Spleen (tissue), 11 donors: Measurements from ENCODE around the gene PHLDB1. TPM values are rescaled to one million over a fixed set of nuclear protein-coding genes. Genes with fewer than 3 reads are reported as not detected.

Source experiments
- DNase-seq: peaks from one replicate; pipeline ENCODE4 v3.0.0-alpha.2; 2020
- H3K27ac ChIP-seq, 8 donors: fragments of 200-600 bp; sonication (generic) in 7 of 8; 1 replicate in 4 of 8; 2 replicates in 4 of 8; pipeline versions ENCODE4 v1.5.0 to v1.8.0; 2016 to 2021; ENCODE audit warnings: inconsistent platforms in 4 of 8, mild to moderate bottlenecking in 4 of 8, moderate library complexity in 1 of 8
- H3K27me3 ChIP-seq, 7 donors: fragments of 200-600 bp; sonication (generic) in 6 of 7; replicated peaks in 1 of 7; 1 replicate in 4 of 7; 2 replicates in 3 of 7; pipeline versions ENCODE4 v1.5.0 to v1.8.0; 2016 to 2021; ENCODE audit warnings: inconsistent platforms in 3 of 7, mild to moderate bottlenecking in 1 of 7
- H3K36me3 ChIP-seq, 6 donors: fragments of 200-600 bp; sonication (generic) in 5 of 6; 1 replicate in 4 of 6; 2 replicates in 2 of 6; pipeline versions ENCODE4 v1.5.0 to v1.8.0; 2016 to 2021; ENCODE audit warnings: inconsistent platforms in 2 of 6
- H3K4me1 ChIP-seq, 6 donors: fragments of 200-600 bp; sonication (generic) in 5 of 6; 1 replicate in 3 of 6; 2 replicates in 3 of 6; pipeline versions ENCODE4 v1.5.0 to v1.8.0; 2016 to 2021; ENCODE audit warnings: inconsistent platforms in 3 of 6
- H3K4me3 ChIP-seq, 8 donors: fragments of 200-600 bp; sonication (generic) in 7 of 8; 1 replicate in 4 of 8; 2 replicates in 4 of 8; pipeline versions ENCODE4 v1.5.0 to v1.8.0; 2016 to 2021; ENCODE audit warnings: inconsistent platforms in 4 of 8, mild to moderate bottlenecking in 4 of 8, moderate library complexity in 2 of 8
- H3K9me3 ChIP-seq, 8 donors: fragments of 200-600 bp; sonication (generic) in 7 of 8; 1 replicate in 4 of 8; 2 replicates in 4 of 8; pipeline versions ENCODE4 v1.5.0 to v1.8.0; 2016 to 2021; ENCODE audit warnings: inconsistent platforms in 4 of 8
- CTCF ChIP-seq, 11 experiments: fragments of 200-600 bp in 7 of 11; fragments of 450-650 bp in 4 of 11; sonication (generic) in 4 of 11; IDR thresholded peaks in 8 of 11; conservative IDR thresholded peaks in 3 of 11; 1 replicate in 7 of 11; 2 replicates in 4 of 11; pipeline versions ENCODE4 v1.4.0 to v1.8.0; 2016 to 2021; ENCODE audit warnings: antibody characterized with exemption in 11 of 11, inconsistent platforms in 4 of 11, mild to moderate bottlenecking in 1 of 11
- POLR2A ChIP-seq, 3 donors: fragments of 450-650 bp; IDR thresholded peaks; one replicate each; pipeline ENCODE4 v1.5.1; 2017; ENCODE audit warnings: antibody characterized with exemption in 3 of 3, mild to moderate bottlenecking in 1 of 3
- POLR2AphosphoS5 ChIP-seq, 3 donors: sonication (generic); formaldehyde crosslinking; IDR thresholded peaks; one replicate each; pipeline ENCODE4 v1.5.1; 2017; ENCODE audit warnings: antibody characterized with exemption in 3 of 3
- WGBS, 5 donors: extraction: QIAGEN DNeasy Blood & Tissue Kit in 3 of 5; methylation state at CpG; one replicate each; pipeline versions ENCODE4 v1.1.5 to v1.1.7; 2013 to 2018; 5-methylcytosine and 5-hydroxymethylcytosine counted together
- intact Hi-C: fragments of 100-400 bp; cut with DNase I; formaldehyde crosslinking; loops from one replicate; pipeline ENCODE4 v1.15.0; 2023; ENCODE audit warnings: low total_unique reads
- polyA plus RNA-seq, 3 donors: library from polyadenylated mRNA; stranded (reverse); fragments of 200-250 nt; gene quantifications; one replicate each; pipeline ENCODE4 v1.2.1, GENCODE V29; 2013
- total RNA-seq, 7 donors: library from RNA; depleted of rRNA in 3 of 7; stranded (reverse); fragments of >200 nt in 3 of 7; fragmentation: NEBNext Ultra II Directional in 4 of 7; extraction: Animal tissue kit (Norgen Biotek cat#: 25700) in 4 of 7; gene quantifications; one replicate each; pipeline versions ENCODE4 v1.1.0 to v1.2.1, GENCODE V29; 2016 to 2021
- donor health status: healthy with polysubstance abuse.
- donor health status: DM: no; HTN: no; CAD: no; lungs with moderate emphysema.
- donor health status: DM: no; HTN: no; CAD: no.
- donor health status: Bipolar disorder and iron deficiency.
- donor health status: healthy.
- donor health status: DM: no; HTN: no; CAD: no.
- donor health status: DM: yes; HTN: yes; CAD: no.

Gene PHLDB1
- total and polyA plus RNA-seq, 10 donors: 13.0 to 162 (median 69.9) TPM

GRCh38 chr11:118631142-118631909, 23.9 kb downstream of the PHLDB1 start:
- no peak for DNase-seq
- peaks cover 0 to 11% (median 0%) of the 10 kb centered on the region in 7 donors for H3K27me3 ChIP-seq
- 81 to 96% (median 92%) methylated on average over 13 to 14 of the region's 14 CpGs for WGBS, 5 donors
- intact Hi-C loops: no loop called here
- H3K36me3 ChIP-seq: peaks cover 0 to 97% (median 32%) of the 10 kb centered on the region in 6 donors
- no peak overlapping the region for H3K27ac ChIP-seq
- no peak overlapping the region for H3K4me3 ChIP-seq
- no peak for TF ChIP-seq CTCF (IDR thresholded peaks at IDR 0.05 in 8 of 11, conservative IDR thresholded peaks at IDR 0.05 in 3 of 11)
- no peak for TF ChIP-seq POLR2AphosphoS5 (IDR thresholded peaks at IDR 0.05)
- TF ChIP-seq POLR2A (IDR thresholded peaks at IDR 0.05): no peak
- no peaks in the 10 kb centered on the region for H3K9me3 ChIP-seq
- H3K4me1 ChIP-seq: peaks cover 0 to 31% (median 13%) of the 10 kb centered on the region in 6 donors

- H3K4me1 ChIP-seq: peaks cover 0 to 31% (median 13%) of the 10 kb centered on the region in 6 donors
- H3K4me3 ChIP-seq: no peak overlapping the region
- peaks cover 0 to 11% (median 0%) of the 10 kb centered on the region in 7 donors for H3K27me3 ChIP-seq
- TF ChIP-seq CTCF (IDR thresholded peaks at IDR 0.05 in 8 of 11, conservative IDR thresholded peaks at IDR 0.05 in 3 of 11): no peak
- no peak for TF ChIP-seq POLR2A (IDR thresholded peaks at IDR 0.05)
- TF ChIP-seq POLR2AphosphoS5 (IDR thresholded peaks at IDR 0.05): no peak
- no peak for DNase-seq
- H3K27ac ChIP-seq: no peak overlapping the region
- WGBS, 5 donors: 69 to 87% (median 80%) methylated on average over 8 to 9 of the region's 9 CpGs
- peaks cover 0 to 97% (median 30%) of the 10 kb centered on the region in 6 donors for H3K36me3 ChIP-seq
- no peaks in the 10 kb centered on the region for H3K9me3 ChIP-seq
- intact Hi-C loops: no loop called here
Observed at GRCh38 chr11:118632577-118633318, 25.3 kb downstream of the PHLDB1 start.

GRCh38 chr11:118633319-118633690, 25.9 kb downstream of the PHLDB1 start:
- WGBS, 5 donors: 63 to 86% (median 72%) methylated on average over 1 of the region's 1 CpG

More at GRCh38 chr11:118633319-118633690, 25.9 kb downstream of the PHLDB1 start:
- TF ChIP-seq POLR2A (IDR thresholded peaks at IDR 0.05): no peak
- TF ChIP-seq CTCF (IDR thresholded peaks at IDR 0.05 in 8 of 11, conservative IDR thresholded peaks at IDR 0.05 in 3 of 11): no peak
- TF ChIP-seq POLR2AphosphoS5 (IDR thresholded peaks at IDR 0.05): no peak
- Histone ChIP-seq H3K27me3 (peaks cover 0 to 11% (median 0%) of the 10 kb centered on the region in 7 donors), H3K36me3 (peaks cover 0 to 97% (median 25%) of the 10 kb centered on the region in 6 donors), H3K4me3 (no peak overlapping the region), H3K4me1 (peaks cover 0 to 31% (median 13%) of the 10 kb centered on the region in 6 donors), H3K27ac (no peak overlapping the region), H3K9me3 (no peaks in the 10 kb centered on the region)
- intact Hi-C loops: no loop called here
- DNase-seq: no peak
